Measurements from ENCODE around the gene PPP1R14B. TPM values are rescaled to one million over a fixed set of nuclear protein-coding genes. Genes with fewer than 3 reads are reported as not detected.

PPP1R14B gene
- total and polyA plus RNA-seq, 2 donors (not counting 3 experiments of a cell fraction or from before 2014, with no cell fraction given) = 308 to 431 TPM

DNA sequence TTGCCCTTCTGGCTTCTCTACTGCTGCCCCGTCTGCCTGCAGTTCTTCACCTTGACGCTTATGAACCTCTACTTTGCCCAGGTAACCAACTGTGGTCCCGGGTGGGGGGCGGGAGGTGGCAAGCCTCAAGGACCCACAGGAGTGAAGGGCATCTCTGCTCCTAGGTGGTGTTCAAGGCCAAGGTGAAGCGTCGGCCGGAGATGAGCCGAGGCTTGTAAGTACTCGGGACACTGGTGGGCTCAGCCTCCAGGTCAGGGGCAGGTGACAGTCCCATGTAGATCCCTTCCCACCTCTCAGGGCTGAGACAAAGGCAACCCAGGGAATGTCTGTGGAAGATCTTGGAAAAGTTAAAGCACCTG is 40.0 kb upstream of the PPP1R14B start:
- Histone ChIP-seq H3K79me2 (ENCODE audit: control insufficient read depth, insufficient read depth, low read length) (peaks cover 2% of the 10 kb centered on the region), H3K27me3 (ENCODE audit: control insufficient read depth in 2 of 2, insufficient read depth in 2 of 2, low read length in 2 of 2) (peaks cover 13 to 18% of the 10 kb centered on the region in 2 experiments), H2AFZ (ENCODE audit: low read depth, low read length) (no peak overlapping the region), H3K9me3 (replicated peaks; ENCODE audit: control insufficient read depth, insufficient read depth, low read length) (no peaks in the 10 kb centered on the region), H3K9me1 (replicated peaks; ENCODE audit: control insufficient read depth, extremely low read depth, insufficient read depth, low read length) (no peaks in the 10 kb centered on the region), H3K4me3 (replicated peaks in 1 of 3; ENCODE audit: insufficient read depth in 1 of 3, low read depth in 1 of 3, low read length in 3 of 3) (no peak overlapping the region), H3K9ac (replicated peaks; ENCODE audit: extremely low read depth, insufficient read depth, low read length) (no peak overlapping the region), H3K4me1 (ENCODE audit: control insufficient read depth, extremely low read depth, insufficient read depth, low read length) (peaks cover 11% of the 10 kb centered on the region), H3K36me3 (ENCODE audit: control insufficient read depth in 2 of 2, extremely low read depth in 1 of 2, insufficient read depth in 2 of 2, low read length in 2 of 2) (peaks cover 0 to 5% of the 10 kb centered on the region in 2 experiments), H4K20me1 (replicated peaks; ENCODE audit: control insufficient read depth, extremely low read depth, insufficient read depth, low read length) (no peaks in the 10 kb centered on the region), H3K4me2 (ENCODE audit: insufficient read depth, low read length) (no peak overlapping the region), H3K27ac (ENCODE audit: insufficient read depth, low read depth, low read length) (no peak overlapping the region)
- no TSS peak for BruUV-seq (replicated peaks)
- POLR2A ChIA-PET = no interaction called here
- dilution Hi-C loops (cut with MboI; ENCODE audit: extremely low pct_ligation_motif_present, low sequenced_read_pairs) (no loop called here), intact Hi-C loops (cut with micrococcal nuclease) (loop anchor here (5.0 kb wide), 1 partner anchor 99 kb away; the partner anchor contains the start of gene STIP1)
- DNase-seq (ENCODE audit: low read depth, low spot score) (no peak), FAIRE-seq (no peak)
- CTCF ChIA-PET = interaction anchor here (2.2 kb wide), 1 partner anchor 14 kb away, joined by 8 read pairs; no protein-coding TSS in a partner anchor
- TF ChIP-seq FOS (IDR thresholded peaks at IDR 0.05; ENCODE audit: borderline replicate concordance, insufficient read depth, low read length) = no peak
- TF ChIP-seq, protein P1, sequence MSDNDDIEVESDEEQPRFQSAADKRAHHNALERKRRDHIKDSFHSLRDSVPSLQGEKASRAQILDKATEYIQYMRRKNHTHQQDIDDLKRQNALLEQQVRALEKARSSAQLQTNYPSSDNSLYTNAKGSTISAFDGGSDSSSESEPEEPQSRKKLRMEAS (IDR thresholded peaks at IDR 0.05; ENCODE audit: insufficient read depth, insufficient read length) = no peak
- no peak for TF ChIP-seq MYC (IDR thresholded peaks at IDR 0.05; ENCODE audit: low read depth, low read length)
- TF ChIP-seq, protein P2, sequence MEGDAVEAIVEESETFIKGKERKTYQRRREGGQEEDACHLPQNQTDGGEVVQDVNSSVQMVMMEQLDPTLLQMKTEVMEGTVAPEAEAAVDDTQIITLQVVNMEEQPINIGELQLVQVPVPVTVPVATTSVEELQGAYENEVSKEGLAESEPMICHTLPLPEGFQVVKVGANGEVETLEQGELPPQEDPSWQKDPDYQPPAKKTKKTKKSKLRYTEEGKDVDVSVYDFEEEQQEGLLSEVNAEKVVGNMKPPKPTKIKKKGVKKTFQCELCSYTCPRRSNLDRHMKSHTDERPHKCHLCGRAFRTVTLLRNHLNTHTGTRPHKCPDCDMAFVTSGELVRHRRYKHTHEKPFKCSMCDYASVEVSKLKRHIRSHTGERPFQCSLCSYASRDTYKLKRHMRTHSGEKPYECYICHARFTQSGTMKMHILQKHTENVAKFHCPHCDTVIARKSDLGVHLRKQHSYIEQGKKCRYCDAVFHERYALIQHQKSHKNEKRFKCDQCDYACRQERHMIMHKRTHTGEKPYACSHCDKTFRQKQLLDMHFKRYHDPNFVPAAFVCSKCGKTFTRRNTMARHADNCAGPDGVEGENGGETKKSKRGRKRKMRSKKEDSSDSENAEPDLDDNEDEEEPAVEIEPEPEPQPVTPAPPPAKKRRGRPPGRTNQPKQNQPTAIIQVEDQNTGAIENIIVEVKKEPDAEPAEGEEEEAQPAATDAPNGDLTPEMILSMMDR (IDR thresholded peaks at IDR 0.05; ENCODE audit: extremely low read depth in 1 of 2, insufficient read depth in 1 of 2, low read depth in 1 of 2, low read length in 2 of 2) = no peak
